B cell (primary cell): Measurements from ENCODE around the gene PIK3CD. TPM values are rescaled to one million over a fixed set of nuclear protein-coding genes. Genes with fewer than 3 reads are reported as not detected.

Experiments used
- ATAC-seq: fragments of 200-7000 bp; cut with Tn5 transposase; one replicate; pipeline ENCODE4 v1.10.0; 2021; ENCODE audit warnings: low read depth, mild to moderate bottlenecking, moderate number of reproducible peaks, moderate library complexity
- CTCF ChIA-PET: fragments of 350-600 bp; sonication (Branson Sonifier 250); formaldehyde crosslinking; loops from one replicate; lab custom pipeline; 2021; ENCODE audit warnings: antibody characterized with exemption, inconsistent platforms; lab: Charles Lee
- POLR2A ChIA-PET: fragments of 350-600 bp; sonication (Branson Sonifier 250); formaldehyde crosslinking; loops from one replicate; lab custom pipeline; 2021; ENCODE audit warnings: antibody characterized with exemption; lab: Charles Lee
- DNase-seq: peaks from one replicate; pipeline ENCODE4 v3.0.0; 2013
- H2AFZ ChIP-seq: 2 replicates; pipeline ENCODE4 v1.6.1; 2012; ENCODE audit warnings: mild to moderate bottlenecking, low read depth, low read length; ENCODE audit not compliant: insufficient read depth, poor library complexity, severe bottlenecking
- H3K27ac ChIP-seq, 2 donors: 1 replicate in 1 of 2; 2 replicates in 1 of 2; pipeline ENCODE4 v1.5.1; 2012 to 2013; ENCODE audit warnings: low read length in 2 of 2, mild to moderate bottlenecking in 2 of 2, moderate library complexity in 1 of 2
- H3K27me3 ChIP-seq, 4 experiments: fragments of 200-600 bp in 1 of 4; sonication (generic) in 1 of 4; replicated peaks in 1 of 4; 1 replicate in 2 of 4; 2 replicates in 2 of 4; pipeline versions ENCODE4 v1.6.1 to v1.7.0; 2013 to 2016; ENCODE audit warnings: low read length in 3 of 4, mild to moderate bottlenecking in 2 of 4, mixed read lengths in 1 of 4, moderate library complexity in 1 of 4; ENCODE audit not compliant: insufficient read depth in 4 of 4, control insufficient read depth in 3 of 4; ENCODE audit errors: control extremely low read depth in 1 of 4
- H3K36me3 ChIP-seq, 2 experiments: replicated peaks in 1 of 2; 1 replicate in 1 of 2; 2 replicates in 1 of 2; pipeline versions ENCODE4 v1.6.1 to v1.7.1; 2013; ENCODE audit warnings: low read length in 1 of 2; ENCODE audit not compliant: insufficient read depth in 2 of 2, control insufficient read depth in 1 of 2; ENCODE audit errors: control extremely low read depth in 1 of 2, extremely low read depth in 1 of 2
- H3K4me1 ChIP-seq, 2 donors: fragments of 200-600 bp in 1 of 2; sonication (generic) in 1 of 2; 1 replicate in 1 of 2; 2 replicates in 1 of 2; pipeline versions ENCODE4 v1.5.1 to v1.6.1; 2013 to 2017; ENCODE audit warnings: low read length in 2 of 2; ENCODE audit not compliant: control insufficient read depth in 2 of 2, insufficient read depth in 2 of 2
- H3K4me2 ChIP-seq: replicated peaks from 2 replicates; pipeline ENCODE3; 2012; ENCODE audit warnings: mild to moderate bottlenecking, low read depth, low read length; ENCODE audit not compliant: poor library complexity, severe bottlenecking
- H3K4me3 ChIP-seq, 5 experiments: fragments of 200-600 bp in 1 of 5; sonication (generic) in 1 of 5; 1 replicate in 3 of 5; 2 replicates in 2 of 5; pipeline versions ENCODE4 v1.5.1 to v1.7.0; 2011 to 2016; ENCODE audit warnings: low read length in 4 of 5, mild to moderate bottlenecking in 4 of 5, low read depth in 2 of 5, control low read depth in 1 of 5, moderate library complexity in 1 of 5; ENCODE audit not compliant: insufficient read depth in 1 of 5; ENCODE audit errors: control extremely low read depth in 1 of 5, extremely low read depth in 1 of 5
- H3K79me2 ChIP-seq: fragments of 200-600 bp; sonication (generic); one replicate; pipeline ENCODE4 v1.6.0; 2016; ENCODE audit warnings: low read length; ENCODE audit not compliant: control insufficient read depth, insufficient read depth
- H3K9ac ChIP-seq: fragments of 200-600 bp; sonication (generic); 2 replicates; pipeline ENCODE4 v1.6.1; 2017; ENCODE audit warnings: mild to moderate bottlenecking, low read length, moderate library complexity
- H3K9me3 ChIP-seq, 3 donors: one replicate each; pipeline versions ENCODE4 v1.6.1 to v1.7.1; 2013; ENCODE audit warnings: low read length in 2 of 3; ENCODE audit not compliant: control insufficient read depth in 2 of 3, insufficient read depth in 1 of 3; ENCODE audit errors: control extremely low read depth in 1 of 3
- H4K20me1 ChIP-seq: 2 replicates; pipeline ENCODE4 v1.6.0; 2012; ENCODE audit warnings: mild to moderate bottlenecking, low read length; ENCODE audit not compliant: insufficient read depth, control insufficient read depth, poor library complexity, severe bottlenecking
- H3K27ac Mint-ChIP-seq: one replicate; pipeline ENCODE4 v1.8.0; 2021; ENCODE audit warnings: mixed read lengths
- H3K27me3 Mint-ChIP-seq: one replicate; pipeline ENCODE4 v1.8.0; 2021; ENCODE audit warnings: mixed read lengths
- H3K4me1 Mint-ChIP-seq: one replicate; pipeline ENCODE4 v1.8.0; 2021; ENCODE audit warnings: mixed read lengths
- H3K4me3 Mint-ChIP-seq: one replicate; pipeline ENCODE4 v1.8.0; 2021; ENCODE audit warnings: mixed read lengths
- H3K9me3 Mint-ChIP-seq: one replicate; pipeline ENCODE4 v1.8.0; 2022; ENCODE audit warnings: mixed read lengths; ENCODE audit not compliant: insufficient read depth
- CTCF ChIP-seq: fragments of 200-600 bp; IDR thresholded peaks from one replicate; pipeline ENCODE4 v1.8.0; 2022; ENCODE audit warnings: antibody characterized with exemption, mild to moderate bottlenecking
- EZH2 ChIP-seq: IDR thresholded peaks from 2 replicates; pipeline ENCODE4 v1.6.1; 2012; ENCODE audit warnings: borderline replicate concordance, low read depth, mild to moderate bottlenecking, moderate library complexity, low read length; ENCODE audit not compliant: insufficient read depth, poor library complexity, severe bottlenecking
- WGBS: methylation state at CpG from one replicate; pipeline ENCODE4 v1.1.5; 2013; ENCODE audit warnings: missing lambda C conversion rate; ENCODE audit not compliant: insufficient coverage; 5-methylcytosine and 5-hydroxymethylcytosine counted together
- intact Hi-C: fragments of 100-400 bp; cut with micrococcal nuclease; formaldehyde crosslinking; loops from one replicate; pipeline ENCODE4 v1.10.0; 2022
- polyA plus RNA-seq: library from polyadenylated mRNA; depleted of rRNA; stranded (reverse); fragments of >200 nt; gene quantifications from 2 replicates; pipeline ENCODE4 v1.2.3, GENCODE V29; 2012
- total RNA-seq, 2 donors: library from RNA; stranded (reverse); fragments of 120-200 nt in 1 of 2; gene quantifications; 1 replicate in 1 of 2; 2 replicates in 1 of 2; pipeline versions ENCODE4 v1.2.3 to v1.2.4, GENCODE V29; 2013 to 2022

Gene PIK3CD
- total and polyA plus RNA-seq, 2 donors (not counting 1 experiment from before 2014, with no cell fraction given): 144 to 222 TPM

- DNase-seq (peak; percentile 73), ATAC-seq (peak; percentile 18)
- Histone ChIP-seq H3K27ac (peak overlapping the region; percentile 44 to 96), H3K4me3 (no peak overlapping the region), H3K79me2 (peaks cover 93% of the 10 kb centered on the region), H3K36me3 (peaks cover 0 to 83% of the 10 kb centered on the region in 2 experiments), H3K4me1 (peaks cover 45 to 62% of the 10 kb centered on the region in 2 donors), H3K4me2 (peak overlapping the region; percentile 11), H2AFZ (no peak overlapping the region), H3K9ac (no peak overlapping the region), H3K9me3 (no peaks in the 10 kb centered on the region), H4K20me1 (peaks cover 43% of the 10 kb centered on the region), H3K27me3 (no peaks in the 10 kb centered on the region)
- ChIA-PET CTCF (interaction anchor here (1.0 to 5.9 kb wide), 6 partner anchors 10 to 87 kb away, joined by 3 to 78 read pairs (median 6); no protein-coding TSS in a partner anchor), POLR2A (interaction anchor here (1.2 kb wide), 1 partner anchor 11 kb away, joined by 3 read pairs; no protein-coding TSS in a partner anchor)
- H3K4me1 Mint-ChIP-seq: peaks cover 37% of the 10 kb centered on the region
- intact Hi-C loops: no loop called here
- H3K27ac Mint-ChIP-seq: peak overlapping the region; percentile 87
- WGBS: 44% methylated on average over 5 of the region's 6 CpGs
- peak overlapping the region; percentile 57 for H3K4me3 Mint-ChIP-seq
- no peak for TF ChIP-seq CTCF
- TF ChIP-seq EZH2: no peak
- no peaks in the 10 kb centered on the region for H3K9me3 Mint-ChIP-seq
- no peaks in the 10 kb centered on the region for H3K27me3 Mint-ChIP-seq
These were observed 62.8 kb downstream of the PIK3CD start for GRCh38 chr1:9714257-9714718.

- H3K4me1 Mint-ChIP-seq: peaks cover 36% of the 10 kb centered on the region
These were observed 64.2 kb downstream of the PIK3CD start for GRCh38 chr1:9715536-9716226.

More at GRCh38 chr1:9715536-9716226, 64.2 kb downstream of the PIK3CD start:
- Mint-ChIP-seq H3K27me3 (no peaks in the 10 kb centered on the region), H3K27ac (peak overlapping the region; percentile 95), H3K9me3 (no peaks in the 10 kb centered on the region), H3K4me3 (peak overlapping the region; percentile 81)
- no peak overlapping the region for H2AFZ ChIP-seq
- no peaks in the 10 kb centered on the region for H3K27me3 ChIP-seq
- POLR2A ChIA-PET: interaction anchor here (0.6 to 3.8 kb wide), 6 partner anchors 11 to 102 kb away, joined by 4 to 52 read pairs (median 4); partner anchors contain the start of gene PIK3CD
- peaks cover 45 to 64% of the 10 kb centered on the region in 2 donors for H3K4me1 ChIP-seq
- CTCF ChIA-PET: interaction anchor here (0.6 to 5.9 kb wide), 8 partner anchors 9 to 115 kb away, joined by 3 to 78 read pairs (median 6); no protein-coding TSS in a partner anchor
- intact Hi-C loops: loop anchor here (2.0 kb wide), 1 partner anchor 29 kb away; no protein-coding TSS in a partner anchor
- ATAC-seq (no peak), DNase-seq (no peak)
- H3K36me3 ChIP-seq: peaks cover 0 to 89% of the 10 kb centered on the region in 2 experiments
- no peaks in the 10 kb centered on the region for H3K9me3 ChIP-seq
- TF ChIP-seq EZH2 (no peak), CTCF (no peak)
- H4K20me1 ChIP-seq: peaks cover 29% of the 10 kb centered on the region
- H3K9ac ChIP-seq: no peak overlapping the region
- peak overlapping the region; percentile 90 to 96 for H3K27ac ChIP-seq
- peaks cover 87% of the 10 kb centered on the region for H3K79me2 ChIP-seq
- peak overlapping the region; percentile 79 for H3K4me2 ChIP-seq
- H3K4me3 ChIP-seq: no peak overlapping the region
- 73% methylated on average over 39 of the region's 40 CpGs for WGBS
